Type B pancreatic cell (in vitro differentiated cells): ENCODE results near the gene MCTP1. TPM values are rescaled to one million over a fixed set of nuclear protein-coding genes. Genes with fewer than 3 reads are reported as not detected.

Source experiments
- DNase-seq: peaks from one replicate; pipeline ENCODE4 v3.0.0; 2021; ENCODE audit warnings: mixed read lengths; ENCODE audit not compliant: unreplicated experiment; ENCODE audit errors: extremely low spot score
- H3K27ac Mint-ChIP-seq: 2 replicates; pipeline ENCODE4 v1.8.0; 2021; ENCODE audit warnings: mild to moderate bottlenecking, mixed read lengths
- H3K27me3 Mint-ChIP-seq: 2 replicates; pipeline ENCODE4 v1.8.0; 2021; ENCODE audit warnings: mixed read lengths
- H3K36me3 Mint-ChIP-seq: 2 replicates; pipeline ENCODE4 v1.8.0; 2021; ENCODE audit warnings: mixed read lengths
- H3K4me1 Mint-ChIP-seq: one replicate; pipeline ENCODE4 v1.8.0; 2021; ENCODE audit warnings: mixed read lengths; ENCODE audit not compliant: unreplicated experiment
- H3K4me3 Mint-ChIP-seq: 2 replicates; pipeline ENCODE4 v1.8.0; 2021; ENCODE audit warnings: mild to moderate bottlenecking, mixed read lengths
- H3K9me3 Mint-ChIP-seq: 2 replicates; pipeline ENCODE4 v1.8.0; 2021; ENCODE audit warnings: mixed read lengths
- CTCF ChIP-seq: fragments of 200-600 bp; sonication (generic); conservative IDR thresholded peaks from 2 replicates; pipeline ENCODE4 v1.5.0; 2021; ENCODE audit warnings: antibody characterized with exemption, mild to moderate bottlenecking
- total RNA-seq: library from RNA; stranded (reverse); gene quantifications from 2 replicates; pipeline ENCODE4 v1.2.1, GENCODE V29; 2021; ENCODE audit warnings: low replicate concordance

MCTP1 gene
- total RNA-seq, 1 donor from 2014 or later, result 4.6 TPM

- no peaks in the 10 kb centered on the region for H3K27me3 Mint-ChIP-seq
- DNase-seq, result no peak
- H3K4me1 Mint-ChIP-seq, result peaks cover 8% of the 10 kb centered on the region
- TF ChIP-seq CTCF, result no peak
- H3K27ac Mint-ChIP-seq, result no peak overlapping the region
- H3K36me3 Mint-ChIP-seq, result no peaks in the 10 kb centered on the region
- no peak overlapping the region for H3K4me3 Mint-ChIP-seq
- H3K9me3 Mint-ChIP-seq, result no peaks in the 10 kb centered on the region
Measured at GRCh38 chr5:95222836-95223235, 62.1 kb downstream of the MCTP1 start.

GRCh38 chr5:95221234-95221633 is 63.7 kb downstream of the MCTP1 start:
- DNase-seq, result no peak
- TF ChIP-seq CTCF, result no peak
- Mint-ChIP-seq H3K27me3 (no peaks in the 10 kb centered on the region), H3K4me1 (peaks cover 4% of the 10 kb centered on the region), H3K36me3 (no peaks in the 10 kb centered on the region), H3K9me3 (no peaks in the 10 kb centered on the region), H3K4me3 (no peak overlapping the region), H3K27ac (no peak overlapping the region)

- DNase-seq, result no peak
- no peaks in the 10 kb centered on the region for H3K36me3 Mint-ChIP-seq
- peaks cover 4% of the 10 kb centered on the region for H3K4me1 Mint-ChIP-seq
- no peaks in the 10 kb centered on the region for H3K9me3 Mint-ChIP-seq
- H3K4me3 Mint-ChIP-seq, result no peak overlapping the region
- H3K27me3 Mint-ChIP-seq, result no peaks in the 10 kb centered on the region
- TF ChIP-seq CTCF, result no peak
- no peak overlapping the region for H3K27ac Mint-ChIP-seq
Measured at GRCh38 chr5:95220381-95220780, 64.5 kb downstream of the MCTP1 start.

- no peaks in the 10 kb centered on the region for H3K9me3 Mint-ChIP-seq
- H3K36me3 Mint-ChIP-seq, result no peaks in the 10 kb centered on the region
- no peak for DNase-seq
- no peak overlapping the region for H3K4me3 Mint-ChIP-seq
- TF ChIP-seq CTCF, result no peak
- H3K27ac Mint-ChIP-seq, result no peak overlapping the region
- no peaks in the 10 kb centered on the region for H3K27me3 Mint-ChIP-seq
- H3K4me1 Mint-ChIP-seq, result peaks cover 4% of the 10 kb centered on the region
Measured at GRCh38 chr5:95219411-95219810, 65.5 kb downstream of the MCTP1 start.

- Mint-ChIP-seq H3K27ac (no peak overlapping the region), H3K4me3 (no peak overlapping the region), H3K9me3 (no peaks in the 10 kb centered on the region), H3K36me3 (no peaks in the 10 kb centered on the region), H3K4me1 (peaks cover 4% of the 10 kb centered on the region), H3K27me3 (no peaks in the 10 kb centered on the region)
- TF ChIP-seq CTCF, result no peak
- DNase-seq, result no peak
Measured at GRCh38 chr5:95217881-95218280, 67.0 kb downstream of the MCTP1 start.

- Mint-ChIP-seq H3K36me3 (no peaks in the 10 kb centered on the region), H3K27ac (no peak overlapping the region), H3K4me1 (peaks cover 4% of the 10 kb centered on the region), H3K9me3 (no peaks in the 10 kb centered on the region), H3K27me3 (no peaks in the 10 kb centered on the region), H3K4me3 (no peak overlapping the region)
- no peak for TF ChIP-seq CTCF
- DNase-seq, result no peak
Measured at GRCh38 chr5:95217351-95217750, 67.5 kb downstream of the MCTP1 start.
